Loucy (cell line): ENCODE results near the gene CETN1.

ENCODE experiments used
- H2AFZ ChIP-seq: fragments of 200-600 bp; sonication (generic); 2 replicates; pipeline ENCODE4 v1.6.0; 2016; ENCODE audit warnings: antibody characterized with exemption, mild to moderate bottlenecking, low read length, moderate library complexity
- H3F3A ChIP-seq: fragments of 200-600 bp; 2 replicates; pipeline ENCODE4 v1.6.0; 2016; ENCODE audit warnings: antibody characterized with exemption, low read depth, mild to moderate bottlenecking
- H3K27me3 ChIP-seq: fragments of 200-600 bp; sonication (generic); 2 replicates; pipeline ENCODE4 v1.6.1; 2014; ENCODE audit warnings: low read length, mild to moderate bottlenecking; ENCODE audit not compliant: insufficient read depth, poor library complexity, severe bottlenecking
- H3K36me3 ChIP-seq: fragments of 200-600 bp; sonication (generic); 2 replicates; pipeline ENCODE4 v1.6.1; 2016; ENCODE audit warnings: low read length; ENCODE audit not compliant: insufficient read depth
- H3K4me1 ChIP-seq: fragments of 200-600 bp; sonication (generic); 2 replicates; pipeline ENCODE4 v1.5.1; 2014; ENCODE audit warnings: low read length, mild to moderate bottlenecking; ENCODE audit not compliant: insufficient read depth, poor library complexity, severe bottlenecking
- H3K4me2 ChIP-seq: fragments of 200-600 bp; sonication (generic); 2 replicates; pipeline ENCODE4 v1.6.0; 2014; ENCODE audit warnings: antibody characterized with exemption, low read length, low read depth, mild to moderate bottlenecking; ENCODE audit not compliant: poor library complexity, severe bottlenecking
- H3K4me3 ChIP-seq: fragments of 200-600 bp; sonication (generic); 2 replicates; pipeline ENCODE4 v1.5.1; 2014; ENCODE audit warnings: low read length, mild to moderate bottlenecking, mixed read lengths; ENCODE audit not compliant: poor library complexity, severe bottlenecking
- H3K79me2 ChIP-seq: fragments of 200-600 bp; sonication (generic); 2 replicates; pipeline ENCODE4 v1.6.1; 2014; ENCODE audit warnings: low read length; ENCODE audit not compliant: insufficient read depth
- H3K9ac ChIP-seq: fragments of 200-600 bp; sonication (generic); 2 replicates; pipeline ENCODE4 v1.6.0; 2014; ENCODE audit warnings: mild to moderate bottlenecking, low read depth, low read length, moderate library complexity; ENCODE audit not compliant: poor library complexity, severe bottlenecking
- H3K9me2 ChIP-seq: fragments of 200-600 bp; sonication (generic); replicated peaks from 2 replicates; pipeline ENCODE4 v1.6.1; 2016; ENCODE audit warnings: low read depth, low read length, mixed read lengths
- H3K9me3 ChIP-seq: fragments of 200-600 bp; sonication (generic); 2 replicates; pipeline ENCODE4 v1.6.1; 2014; ENCODE audit warnings: mild to moderate bottlenecking, antibody characterized with exemption, low read length, low read depth; ENCODE audit not compliant: insufficient read depth
- H4K20me1 ChIP-seq: fragments of 200-600 bp; sonication (generic); 2 replicates; pipeline ENCODE4 v1.6.0; 2014; ENCODE audit warnings: antibody characterized with exemption, low read length, mild to moderate bottlenecking; ENCODE audit not compliant: insufficient read depth, poor library complexity, severe bottlenecking
- CTCF ChIP-seq: fragments of 200-600 bp; sonication (generic); conservative IDR thresholded peaks from 2 replicates; pipeline ENCODE4 v1.5.1; 2014; ENCODE audit warnings: mild to moderate bottlenecking, antibody characterized with exemption, low read length
- EZH2phosphoT487 ChIP-seq: fragments of 200-600 bp; IDR thresholded peaks from 2 replicates; pipeline ENCODE4 v1.6.1; 2018; ENCODE audit warnings: antibody characterized with exemption, mild to moderate bottlenecking, moderate library complexity, borderline replicate concordance

The CETN1 gene

GRCh38 chr18:565562-566061 is 14.6 kb upstream of the CETN1 start:
- Histone ChIP-seq H3K79me2 (no peaks in the 10 kb centered on the region), H3F3A (no peaks in the 10 kb centered on the region), H3K4me2 (no peak overlapping the region), H2AFZ (no peak overlapping the region), H4K20me1 (no peaks in the 10 kb centered on the region), H3K36me3 (no peaks in the 10 kb centered on the region), H3K4me3 (no peak overlapping the region), H3K27me3 (no peaks in the 10 kb centered on the region), H3K9ac (no peak overlapping the region), H3K4me1 (no peaks in the 10 kb centered on the region), H3K9me3 (peaks cover 5% of the 10 kb centered on the region; the same call in 1 of the 2 replicates), H3K9me2 (no peaks in the 10 kb centered on the region)
- TF ChIP-seq EZH2phosphoT487 (no peak), CTCF (no peak)

GRCh38 chr18:567122-567521 is 13.1 kb upstream of the CETN1 start:
- no peak for TF ChIP-seq EZH2phosphoT487
- Histone ChIP-seq H3F3A (no peaks in the 10 kb centered on the region), H3K9me2 (no peaks in the 10 kb centered on the region), H4K20me1 (no peaks in the 10 kb centered on the region), H3K36me3 (no peaks in the 10 kb centered on the region), H3K9me3 (peaks cover 5% of the 10 kb centered on the region; the same call in 1 of the 2 replicates), H2AFZ (no peak overlapping the region), H3K9ac (no peak overlapping the region), H3K27me3 (no peaks in the 10 kb centered on the region), H3K4me1 (no peaks in the 10 kb centered on the region), H3K79me2 (no peaks in the 10 kb centered on the region), H3K4me3 (no peak overlapping the region), H3K4me2 (no peak overlapping the region)

- no peak for TF ChIP-seq CTCF
- TF ChIP-seq EZH2phosphoT487, result no peak
- H3K4me3 ChIP-seq, result no peak overlapping the region
- H3K9me2 ChIP-seq, result no peaks in the 10 kb centered on the region
- no peaks in the 10 kb centered on the region for H3K36me3 ChIP-seq
- peaks cover 5% of the 10 kb centered on the region; the same call in 1 of the 2 replicates for H3K9me3 ChIP-seq
- no peaks in the 10 kb centered on the region for H3F3A ChIP-seq
- no peak overlapping the region for H2AFZ ChIP-seq
- H3K27me3 ChIP-seq, result no peaks in the 10 kb centered on the region
- H3K4me2 ChIP-seq, result no peak overlapping the region
- H3K79me2 ChIP-seq, result no peaks in the 10 kb centered on the region
- H4K20me1 ChIP-seq, result no peaks in the 10 kb centered on the region
- H3K4me1 ChIP-seq, result no peaks in the 10 kb centered on the region
- H3K9ac ChIP-seq, result no peak overlapping the region
Observed at GRCh38 chr18:568731-569130, 11.4 kb upstream of the CETN1 start.

- Histone ChIP-seq H3K79me2 (no peaks in the 10 kb centered on the region), H3K4me3 (no peak overlapping the region), H3F3A (no peaks in the 10 kb centered on the region), H3K27me3 (no peaks in the 10 kb centered on the region), H4K20me1 (no peaks in the 10 kb centered on the region), H3K4me2 (no peak overlapping the region), H3K9ac (no peak overlapping the region), H3K4me1 (no peaks in the 10 kb centered on the region), H3K36me3 (no peaks in the 10 kb centered on the region), H2AFZ (no peak overlapping the region), H3K9me3 (peaks cover 5% of the 10 kb centered on the region; the same call in 1 of the 2 replicates), H3K9me2 (no peaks in the 10 kb centered on the region)
- TF ChIP-seq CTCF, result no peak
- no peak for TF ChIP-seq EZH2phosphoT487
Observed at GRCh38 chr18:570256-570655, 9.9 kb upstream of the CETN1 start.
